ENCODE results near the gene PLEKHG3.

The PLEKHG3 gene

DNA sequence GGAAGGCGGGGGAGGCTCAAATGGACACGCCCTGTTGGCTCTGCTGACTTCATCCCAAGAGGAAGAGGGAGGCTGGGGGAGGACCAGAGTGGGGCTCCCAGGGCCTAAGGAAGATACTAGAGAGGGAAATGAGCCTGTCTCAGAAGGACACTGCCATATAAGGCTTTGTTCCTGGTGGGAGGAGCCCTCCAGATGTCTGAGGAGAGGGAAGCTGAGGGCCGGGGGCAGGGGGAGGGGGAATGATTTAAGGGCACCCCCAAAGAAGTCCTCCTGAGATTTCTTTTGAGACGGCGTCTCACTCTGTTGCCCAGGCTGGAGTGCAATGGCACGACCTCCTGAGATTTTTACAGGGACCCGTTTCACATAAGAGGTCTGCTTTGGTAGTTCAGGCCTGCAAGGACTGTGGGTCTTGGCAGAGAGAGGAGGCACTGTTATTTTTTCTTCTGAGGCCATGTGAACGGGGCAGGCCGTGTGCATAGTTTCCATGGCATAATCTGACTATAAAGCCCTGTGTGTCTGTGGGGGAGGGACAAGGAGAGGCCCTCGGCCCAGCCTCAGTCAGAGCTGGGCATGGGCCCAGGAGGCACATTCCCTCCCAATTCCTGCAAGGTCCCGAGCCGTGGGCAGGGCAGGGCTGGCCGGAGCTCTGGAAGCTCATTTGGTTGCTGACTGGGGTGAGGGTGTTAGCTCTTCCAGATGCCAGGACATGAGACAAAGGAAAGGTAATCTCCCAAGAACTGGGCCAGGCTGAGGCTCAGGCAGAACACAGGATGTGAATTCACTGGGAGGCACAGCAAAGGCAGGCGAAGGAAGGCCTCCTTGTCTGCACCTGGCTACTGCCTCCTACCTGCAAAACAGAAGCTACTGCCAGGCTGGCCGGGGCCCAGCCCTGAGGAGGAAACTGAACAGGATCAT, 22.2 kb upstream of the PLEKHG3 start:
- TF ChIP-seq, protein P1, sequence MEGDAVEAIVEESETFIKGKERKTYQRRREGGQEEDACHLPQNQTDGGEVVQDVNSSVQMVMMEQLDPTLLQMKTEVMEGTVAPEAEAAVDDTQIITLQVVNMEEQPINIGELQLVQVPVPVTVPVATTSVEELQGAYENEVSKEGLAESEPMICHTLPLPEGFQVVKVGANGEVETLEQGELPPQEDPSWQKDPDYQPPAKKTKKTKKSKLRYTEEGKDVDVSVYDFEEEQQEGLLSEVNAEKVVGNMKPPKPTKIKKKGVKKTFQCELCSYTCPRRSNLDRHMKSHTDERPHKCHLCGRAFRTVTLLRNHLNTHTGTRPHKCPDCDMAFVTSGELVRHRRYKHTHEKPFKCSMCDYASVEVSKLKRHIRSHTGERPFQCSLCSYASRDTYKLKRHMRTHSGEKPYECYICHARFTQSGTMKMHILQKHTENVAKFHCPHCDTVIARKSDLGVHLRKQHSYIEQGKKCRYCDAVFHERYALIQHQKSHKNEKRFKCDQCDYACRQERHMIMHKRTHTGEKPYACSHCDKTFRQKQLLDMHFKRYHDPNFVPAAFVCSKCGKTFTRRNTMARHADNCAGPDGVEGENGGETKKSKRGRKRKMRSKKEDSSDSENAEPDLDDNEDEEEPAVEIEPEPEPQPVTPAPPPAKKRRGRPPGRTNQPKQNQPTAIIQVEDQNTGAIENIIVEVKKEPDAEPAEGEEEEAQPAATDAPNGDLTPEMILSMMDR (IDR thresholded peaks at IDR 0.05), result no peak
- no peak for TF ChIP-seq ZFX (IDR thresholded peaks at IDR 0.05; ENCODE audit: borderline replicate concordance)
- no peak overlapping the region for H3K27ac ChIP-seq

DNA sequence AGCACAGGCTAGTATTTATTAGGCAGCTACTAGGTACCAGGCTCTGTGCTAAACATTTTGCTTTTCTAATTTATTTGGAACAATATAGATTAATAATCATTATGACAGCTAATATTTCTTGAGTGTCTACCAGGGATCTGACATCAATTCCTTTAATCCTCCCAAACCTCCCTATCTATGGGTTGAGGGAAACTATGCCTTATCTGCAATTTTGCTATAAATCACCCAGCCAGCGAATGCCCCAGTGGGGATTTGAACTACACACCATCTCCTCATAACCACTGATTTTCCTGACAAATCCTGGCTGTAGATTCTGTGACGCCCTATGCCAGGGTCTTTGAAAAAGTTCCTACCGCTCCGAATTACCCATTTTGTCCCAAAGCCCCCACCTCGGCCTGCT, 21.4 kb upstream of the PLEKHG3 start:
- no peak overlapping the region for H3K27ac ChIP-seq
- TF ChIP-seq ZFX (IDR thresholded peaks at IDR 0.05; ENCODE audit: borderline replicate concordance), result no peak
- TF ChIP-seq, protein P1 (IDR thresholded peaks at IDR 0.05), result no peak

DNA sequence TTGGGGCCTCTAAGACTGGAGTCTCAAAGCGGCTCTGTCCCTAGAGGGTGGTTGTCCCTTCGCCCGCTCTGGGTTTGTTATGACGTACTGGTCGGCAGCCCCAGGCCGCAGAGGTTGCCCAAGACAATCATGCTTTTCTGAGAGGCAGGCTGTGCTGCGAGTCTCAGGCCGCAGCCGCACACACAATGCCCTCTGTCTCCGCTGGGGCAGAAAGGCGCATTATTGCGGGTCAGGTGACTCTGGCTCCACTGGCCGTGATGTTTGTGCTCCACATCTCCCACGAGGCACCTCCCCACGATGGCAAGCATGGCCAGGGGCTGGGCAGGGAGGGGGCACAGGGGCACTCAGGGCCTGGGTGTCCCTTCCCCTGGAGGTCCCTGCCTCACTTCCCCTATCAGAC, 21.0 kb upstream of the PLEKHG3 start:
- TF ChIP-seq ZFX (IDR thresholded peaks at IDR 0.05; ENCODE audit: borderline replicate concordance), result no peak
- TF ChIP-seq, protein P1 (IDR thresholded peaks at IDR 0.05), result no peak
- H3K27ac ChIP-seq, result no peak overlapping the region

DNA sequence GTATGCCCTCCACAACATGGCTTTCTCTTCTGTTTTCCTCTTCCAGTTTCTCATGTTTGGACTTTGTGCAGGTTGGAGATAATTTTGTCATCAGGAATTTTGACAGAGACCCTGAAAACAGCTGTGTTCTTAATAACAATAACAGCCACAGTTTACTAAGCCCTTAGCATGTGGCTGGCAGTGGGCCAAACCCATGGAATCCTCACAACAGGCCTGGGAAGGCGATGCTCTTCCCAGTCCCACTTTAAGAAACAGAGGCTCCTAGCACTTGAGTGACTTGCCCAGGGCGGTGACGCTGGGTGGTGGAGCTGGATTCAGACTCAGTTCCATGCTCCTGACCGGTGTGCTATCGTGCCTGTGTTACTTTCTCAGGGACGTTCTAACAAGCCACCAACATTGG, 20.1 kb upstream of the PLEKHG3 start:
- H3K27ac ChIP-seq, result no peak overlapping the region
- TF ChIP-seq, protein P1 (IDR thresholded peaks at IDR 0.05), result no peak
- no peak for TF ChIP-seq ZFX (IDR thresholded peaks at IDR 0.05; ENCODE audit: borderline replicate concordance)

DNA sequence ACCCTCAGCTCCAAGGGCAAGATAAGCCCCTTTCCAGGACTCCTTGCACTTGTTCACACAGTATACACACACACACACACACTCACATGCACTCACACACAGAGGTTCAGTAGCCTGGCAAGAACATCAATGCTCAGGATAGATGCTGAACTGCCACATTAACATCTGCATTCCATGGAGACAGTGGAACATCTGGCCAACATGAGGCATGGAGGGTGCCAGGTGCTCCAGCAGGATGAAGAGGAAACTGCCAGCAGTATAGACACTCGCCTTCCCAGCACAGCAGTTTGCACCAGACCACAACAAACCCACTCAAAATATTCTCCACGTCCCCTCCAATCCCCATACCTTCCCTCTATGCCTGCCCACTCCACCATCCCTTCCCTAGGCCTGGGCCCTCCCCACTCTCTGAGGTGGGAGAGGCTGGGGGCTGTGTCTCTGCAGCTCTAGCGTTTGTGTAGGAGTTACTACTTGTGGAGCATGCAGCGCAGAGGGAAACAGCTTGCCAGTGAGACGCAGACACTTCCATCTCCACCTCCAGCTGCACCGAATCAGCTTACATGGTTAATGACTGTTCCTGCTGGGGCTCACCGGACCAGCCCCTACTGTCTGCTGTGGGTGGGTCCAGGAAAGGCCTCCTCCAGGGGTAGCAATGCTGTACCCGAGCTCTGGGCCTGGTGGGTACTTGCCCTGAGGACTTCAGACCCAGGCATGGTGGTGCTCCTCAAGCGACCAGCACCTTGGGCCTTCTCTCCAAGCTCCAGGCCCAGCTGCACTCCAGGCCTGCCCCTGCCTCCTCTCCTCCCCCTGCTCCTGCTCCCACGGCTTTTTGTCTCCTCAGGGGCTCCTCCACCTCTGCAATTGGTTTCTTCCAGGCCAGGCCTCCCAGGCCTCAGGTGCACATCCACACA, 18.6 kb upstream of the PLEKHG3 start:
- TF ChIP-seq, protein P1 (IDR thresholded peaks at IDR 0.05), result no peak
- no peak for TF ChIP-seq ZFX (IDR thresholded peaks at IDR 0.05; ENCODE audit: borderline replicate concordance)
- no peak overlapping the region for H3K27ac ChIP-seq

DNA sequence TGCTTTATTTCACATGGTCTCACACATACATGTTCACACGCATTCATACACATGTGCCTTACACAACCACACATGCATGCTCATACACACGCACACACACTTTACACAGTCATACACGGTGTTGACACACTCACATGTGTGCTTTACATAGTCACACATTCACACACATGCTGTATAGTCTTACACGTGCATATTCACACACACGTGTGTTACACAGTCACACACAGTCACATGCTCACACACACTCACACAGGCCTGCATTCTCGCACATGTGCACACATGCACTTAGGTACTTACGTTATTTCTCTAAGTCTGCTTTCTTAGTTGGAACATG, 18.0 kb upstream of the PLEKHG3 start:
- H3K27ac ChIP-seq, result no peak overlapping the region
- no peak for TF ChIP-seq ZFX (IDR thresholded peaks at IDR 0.05; ENCODE audit: borderline replicate concordance)
- TF ChIP-seq, protein P1 (IDR thresholded peaks at IDR 0.05), result no peak

Data from 22Rv1 (cell line).